ENCODE data around the gene BMPR1A. TPM values are rescaled to one million over a fixed set of nuclear protein-coding genes. Genes with fewer than 3 reads are reported as not detected.
A peak's percentile ranks its signal among the peaks of the same experiment; 100 is the strongest.
"Not testable (repeated sequence)": the region's sequence is repeated elsewhere in the genome, so short reads cannot be mapped to it uniquely, and the experiment has no call there.

BMPR1A gene
- total and polyA plus RNA-seq, 4 donors = 3.8 to 66.2 (median 19.7) TPM

DNA sequence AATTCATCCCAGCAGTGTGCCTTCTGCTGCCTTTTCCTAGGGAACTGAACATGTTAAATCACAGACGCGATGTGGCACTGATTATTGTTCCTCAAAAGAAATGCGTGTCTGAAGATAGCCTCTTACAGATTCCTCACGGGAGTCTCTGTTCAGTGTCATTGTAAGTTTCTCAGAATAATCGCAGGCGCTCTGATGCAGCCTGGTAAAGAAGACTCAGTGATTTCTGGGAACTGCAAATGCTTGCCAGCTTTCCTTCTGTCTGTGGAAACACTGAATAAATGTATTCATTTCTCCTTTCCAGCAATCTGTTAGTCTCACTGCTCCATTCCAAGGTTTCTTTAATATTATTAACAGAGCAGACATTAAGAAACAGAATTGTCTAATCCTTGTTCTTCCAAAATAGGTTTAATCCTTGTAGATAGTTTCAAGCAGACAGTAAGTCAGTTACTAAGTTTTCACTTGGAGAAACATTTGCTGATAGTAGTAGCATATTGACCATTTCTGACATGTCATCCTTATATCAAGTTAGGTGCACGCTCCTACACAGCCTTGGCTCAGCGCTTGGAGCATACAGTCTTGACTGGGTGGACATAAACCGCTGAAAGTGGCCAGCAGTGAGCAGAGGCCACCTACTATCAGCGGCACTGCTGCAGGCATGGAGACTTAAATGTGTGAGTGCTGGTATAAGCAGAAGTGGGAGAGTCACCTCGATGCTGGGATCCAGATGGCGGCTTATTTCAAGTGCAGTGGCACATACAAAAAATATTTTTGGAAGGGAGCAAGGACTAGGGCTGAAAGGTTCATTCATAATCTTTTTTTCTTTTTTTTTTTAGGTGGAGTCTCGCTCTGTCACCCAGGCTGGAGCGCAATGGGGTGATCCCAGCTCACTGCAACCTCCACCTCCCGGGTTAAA, 173.3 kb downstream of the BMPR1A start:
- Histone ChIP-seq H3K9me3 (ENCODE audit: control insufficient read depth in 4 of 4, insufficient read depth in 3 of 4, low read length in 3 of 4) (no peaks in the 10 kb centered on the region), H3K27ac (ENCODE audit: low read depth in 1 of 2, low read length in 1 of 2) (no peak overlapping the region), H3K27me3 (ENCODE audit: control insufficient read depth in 3 of 3, insufficient read depth in 3 of 3, low read length in 2 of 3) (no peaks in the 10 kb centered on the region), H3K9ac (ENCODE audit: insufficient read depth in 1 of 2, low read length in 2 of 2) (no peak overlapping the region), H3K4me3 (no peak overlapping the region), H3K4me1 (ENCODE audit: control insufficient read depth in 5 of 5, insufficient read depth in 5 of 5, low read length in 5 of 5) (peaks cover 0 to 15% (median 2%) of the 10 kb centered on the region in 5 donors), H3K36me3 (ENCODE audit: control insufficient read depth in 4 of 4, insufficient read depth in 4 of 4, low read length in 4 of 4) (peaks cover 3 to 18% (median 7%) of the 10 kb centered on the region in 4 donors)
- 88 to 92% methylated on average over 15 of the region's 15 CpGs for WGBS, 2 donors
- DNase-seq (no peak), ATAC-seq (ENCODE audit: insufficient read depth, low FRiP score) (no peak)
- TF ChIP-seq, protein P1, sequence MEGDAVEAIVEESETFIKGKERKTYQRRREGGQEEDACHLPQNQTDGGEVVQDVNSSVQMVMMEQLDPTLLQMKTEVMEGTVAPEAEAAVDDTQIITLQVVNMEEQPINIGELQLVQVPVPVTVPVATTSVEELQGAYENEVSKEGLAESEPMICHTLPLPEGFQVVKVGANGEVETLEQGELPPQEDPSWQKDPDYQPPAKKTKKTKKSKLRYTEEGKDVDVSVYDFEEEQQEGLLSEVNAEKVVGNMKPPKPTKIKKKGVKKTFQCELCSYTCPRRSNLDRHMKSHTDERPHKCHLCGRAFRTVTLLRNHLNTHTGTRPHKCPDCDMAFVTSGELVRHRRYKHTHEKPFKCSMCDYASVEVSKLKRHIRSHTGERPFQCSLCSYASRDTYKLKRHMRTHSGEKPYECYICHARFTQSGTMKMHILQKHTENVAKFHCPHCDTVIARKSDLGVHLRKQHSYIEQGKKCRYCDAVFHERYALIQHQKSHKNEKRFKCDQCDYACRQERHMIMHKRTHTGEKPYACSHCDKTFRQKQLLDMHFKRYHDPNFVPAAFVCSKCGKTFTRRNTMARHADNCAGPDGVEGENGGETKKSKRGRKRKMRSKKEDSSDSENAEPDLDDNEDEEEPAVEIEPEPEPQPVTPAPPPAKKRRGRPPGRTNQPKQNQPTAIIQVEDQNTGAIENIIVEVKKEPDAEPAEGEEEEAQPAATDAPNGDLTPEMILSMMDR (IDR thresholded peaks at IDR 0.05; ENCODE audit: control extremely low read depth, extremely low read depth) = no peak

DNA sequence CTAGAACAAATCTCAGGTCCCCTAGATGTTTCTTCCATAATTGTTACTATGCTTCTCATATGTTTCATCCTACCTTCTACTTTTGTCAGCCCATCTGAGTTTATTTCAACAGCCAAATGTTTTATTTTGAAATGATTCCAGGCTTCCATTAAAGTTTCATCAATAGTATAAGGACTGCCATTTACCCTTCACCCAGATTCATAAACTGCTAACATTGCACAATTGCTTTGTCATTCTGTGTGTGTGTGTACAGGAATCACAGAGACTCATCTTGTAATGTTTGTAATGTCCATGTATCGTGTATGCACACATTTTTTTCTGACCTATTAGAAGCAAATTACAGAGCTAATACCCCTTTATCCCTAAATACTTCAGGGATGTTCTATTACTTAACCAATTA, 175.5 kb downstream of the BMPR1A start:
- no peak overlapping the region for H3K4me3 ChIP-seq
- H3K9ac ChIP-seq (ENCODE audit: insufficient read depth in 1 of 2, low read length in 2 of 2) = no peak overlapping the region
- no peaks in the 10 kb centered on the region for H3K9me3 ChIP-seq (ENCODE audit: control insufficient read depth in 4 of 4, insufficient read depth in 3 of 4, low read length in 3 of 4)
- DNase-seq (peak in 2 of 3 donors; percentile 75 to 80), ATAC-seq (ENCODE audit: insufficient read depth, low FRiP score) (no peak)
- H3K27ac ChIP-seq (ENCODE audit: low read depth in 1 of 2, low read length in 1 of 2) = no peak overlapping the region
- no peaks in the 10 kb centered on the region for H3K27me3 ChIP-seq (ENCODE audit: control insufficient read depth in 3 of 3, insufficient read depth in 3 of 3, low read length in 2 of 3)
- peaks cover 0 to 9% (median 2%) of the 10 kb centered on the region in 5 donors for H3K4me1 ChIP-seq (ENCODE audit: control insufficient read depth in 5 of 5, insufficient read depth in 5 of 5, low read length in 5 of 5)
- peaks cover 6 to 18% (median 12%) of the 10 kb centered on the region in 4 donors for H3K36me3 ChIP-seq (ENCODE audit: control insufficient read depth in 4 of 4, insufficient read depth in 4 of 4, low read length in 4 of 4)
- TF ChIP-seq, protein P1 (IDR thresholded peaks at IDR 0.05; ENCODE audit: control extremely low read depth, extremely low read depth) = no peak
- 66 to 77% methylated on average over 1 of the region's 1 CpG for WGBS, 2 donors

DNA sequence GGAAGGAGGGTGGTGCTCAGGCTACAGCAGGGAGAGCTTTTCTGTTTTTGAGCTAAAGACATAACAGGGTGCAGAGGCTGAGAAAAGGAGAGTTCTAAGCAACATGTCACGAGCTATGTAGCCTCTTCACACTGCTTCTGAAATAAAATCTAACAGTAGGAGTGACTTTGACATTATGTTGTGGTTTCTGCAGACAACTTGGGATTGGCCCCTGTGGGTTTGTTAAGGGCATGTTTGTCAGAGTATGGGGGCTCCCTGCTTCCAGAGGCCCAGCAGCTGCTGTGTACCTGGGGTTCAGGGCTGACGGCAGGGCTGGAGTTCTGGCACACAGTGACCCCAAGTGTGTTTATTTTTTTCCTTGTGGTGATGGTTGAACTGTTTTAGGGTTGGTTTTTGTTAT, 176.3 kb downstream of the BMPR1A start:
- Histone ChIP-seq H3K36me3 (ENCODE audit: control insufficient read depth in 4 of 4, insufficient read depth in 4 of 4, low read length in 4 of 4) (peaks cover 6 to 18% (median 12%) of the 10 kb centered on the region in 4 donors), H3K4me3 (no peak overlapping the region), H3K27ac (ENCODE audit: low read depth in 1 of 2, low read length in 1 of 2) (no peak overlapping the region), H3K9ac (ENCODE audit: insufficient read depth in 1 of 2, low read length in 2 of 2) (no peak overlapping the region), H3K27me3 (ENCODE audit: control insufficient read depth in 3 of 3, insufficient read depth in 3 of 3, low read length in 2 of 3) (no peaks in the 10 kb centered on the region), H3K9me3 (ENCODE audit: control insufficient read depth in 4 of 4, insufficient read depth in 3 of 4, low read length in 3 of 4) (no peaks in the 10 kb centered on the region), H3K4me1 (ENCODE audit: control insufficient read depth in 5 of 5, insufficient read depth in 5 of 5, low read length in 5 of 5) (peaks cover 0 to 5% (median 2%) of the 10 kb centered on the region in 5 donors)
- TF ChIP-seq, protein P1 (IDR thresholded peaks at IDR 0.05; ENCODE audit: control extremely low read depth, extremely low read depth) = no peak
- no peak for DNase-seq
- WGBS, 2 donors = 84 to 88% methylated on average over 2 of the region's 2 CpGs
- ATAC-seq (ENCODE audit: insufficient read depth, low FRiP score) = no peak

DNA sequence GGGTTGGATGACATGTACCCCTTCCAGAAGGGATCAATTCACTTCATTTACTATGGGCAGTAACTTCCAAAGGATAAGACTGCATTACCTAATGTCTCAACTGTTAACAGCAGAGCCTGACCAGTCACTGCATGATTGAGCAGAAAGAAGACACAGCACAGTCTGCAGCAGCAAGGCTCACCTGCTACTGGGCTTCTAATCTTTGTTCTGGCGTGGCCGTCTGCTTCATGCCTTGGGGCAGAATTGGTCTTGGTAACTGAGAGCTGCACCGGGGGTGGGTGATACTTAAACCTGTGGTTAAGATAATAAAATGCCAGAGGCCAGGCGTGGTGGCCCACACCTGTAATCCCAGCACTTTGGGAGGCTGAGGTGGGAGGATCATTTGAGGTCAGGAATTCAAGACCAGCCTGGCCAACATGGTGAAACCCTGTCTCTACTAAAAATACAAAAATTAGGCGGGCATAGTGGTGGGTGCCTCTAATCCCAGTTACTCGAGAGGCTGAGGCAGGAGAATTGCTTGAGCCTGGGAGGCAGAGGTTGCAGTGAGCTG, 177.8 kb downstream of the BMPR1A start:
- not testable (repeated sequence) for H3K9me3 ChIP-seq (ENCODE audit: control insufficient read depth in 4 of 4, insufficient read depth in 3 of 4, low read length in 3 of 4); H3K27me3 ChIP-seq (ENCODE audit: control insufficient read depth in 3 of 3, insufficient read depth in 3 of 3, low read length in 2 of 3); H3K4me3 ChIP-seq; ATAC-seq (ENCODE audit: insufficient read depth, low FRiP score); H3K27ac ChIP-seq (ENCODE audit: low read depth in 1 of 2, low read length in 1 of 2); H3K4me1 ChIP-seq (ENCODE audit: control insufficient read depth in 5 of 5, insufficient read depth in 5 of 5, low read length in 5 of 5); H3K9ac ChIP-seq (ENCODE audit: insufficient read depth in 1 of 2, low read length in 2 of 2); DNase-seq
- WGBS, 2 donors = 81 to 88% methylated on average over 6 of the region's 6 CpGs
- H3K36me3 ChIP-seq (ENCODE audit: control insufficient read depth in 4 of 4, insufficient read depth in 4 of 4, low read length in 4 of 4) = peaks cover 4 to 18% (median 10%) of the 10 kb centered on the region in 4 donors
